SW 1271 (cell line): ENCODE data around the gene PTPRN2.

Experiments
- DNase-seq, 2 experiments: peaks; one replicate each; lab custom pipeline; 2025; lab: John Stamatoyannopoulos, UW

The PTPRN2 gene

GRCh38 chr7:158067219-158067930, 520.2 kb downstream of the PTPRN2 start:
- DNase-seq, result no peak

- DNase-seq, result no peak
Measured at GRCh38 chr7:158066085-158066484, 521.5 kb downstream of the PTPRN2 start.

- no peak for DNase-seq
Measured at GRCh38 chr7:158065340-158065739, 522.3 kb downstream of the PTPRN2 start.

- no peak for DNase-seq
Measured at GRCh38 chr7:158064631-158065030, 523.0 kb downstream of the PTPRN2 start.

GRCh38 chr7:158063850-158064610, 523.6 kb downstream of the PTPRN2 start:
- DNase-seq, result no peak

- DNase-seq, result no peak
Measured at GRCh38 chr7:158062661-158063060, 525.0 kb downstream of the PTPRN2 start.

- DNase-seq, result no peak
Measured at GRCh38 chr7:158061884-158062656, 525.6 kb downstream of the PTPRN2 start.

GRCh38 chr7:158061026-158061630, 526.5 kb downstream of the PTPRN2 start:
- DNase-seq, result no peak

GRCh38 chr7:158060216-158060615, 527.4 kb downstream of the PTPRN2 start:
- DNase-seq, result no peak

- DNase-seq, result no peak
Measured at GRCh38 chr7:158057446-158057845, 530.2 kb downstream of the PTPRN2 start.

- no peak for DNase-seq
Measured at GRCh38 chr7:158056761-158057160, 530.9 kb downstream of the PTPRN2 start.

GRCh38 chr7:158055726-158056510, 531.7 kb downstream of the PTPRN2 start:
- no peak for DNase-seq

- no peak for DNase-seq
Measured at GRCh38 chr7:158054611-158055010, 533.0 kb downstream of the PTPRN2 start.

GRCh38 chr7:158054081-158054480, 533.5 kb downstream of the PTPRN2 start:
- no peak for DNase-seq

GRCh38 chr7:158053183-158053915, 534.3 kb downstream of the PTPRN2 start:
- no peak for DNase-seq

- no peak for DNase-seq
Measured at GRCh38 chr7:158052381-158053060, 535.1 kb downstream of the PTPRN2 start.

- DNase-seq, result no peak
Measured at GRCh38 chr7:158051776-158052175, 535.8 kb downstream of the PTPRN2 start.

- DNase-seq, result no peak
Measured at GRCh38 chr7:158050978-158051651, 536.5 kb downstream of the PTPRN2 start.

GRCh38 chr7:158050441-158050977, 537.1 kb downstream of the PTPRN2 start:
- no peak for DNase-seq
